Measurements from ENCODE around the gene TLE6.

Gene TLE6

DNA sequence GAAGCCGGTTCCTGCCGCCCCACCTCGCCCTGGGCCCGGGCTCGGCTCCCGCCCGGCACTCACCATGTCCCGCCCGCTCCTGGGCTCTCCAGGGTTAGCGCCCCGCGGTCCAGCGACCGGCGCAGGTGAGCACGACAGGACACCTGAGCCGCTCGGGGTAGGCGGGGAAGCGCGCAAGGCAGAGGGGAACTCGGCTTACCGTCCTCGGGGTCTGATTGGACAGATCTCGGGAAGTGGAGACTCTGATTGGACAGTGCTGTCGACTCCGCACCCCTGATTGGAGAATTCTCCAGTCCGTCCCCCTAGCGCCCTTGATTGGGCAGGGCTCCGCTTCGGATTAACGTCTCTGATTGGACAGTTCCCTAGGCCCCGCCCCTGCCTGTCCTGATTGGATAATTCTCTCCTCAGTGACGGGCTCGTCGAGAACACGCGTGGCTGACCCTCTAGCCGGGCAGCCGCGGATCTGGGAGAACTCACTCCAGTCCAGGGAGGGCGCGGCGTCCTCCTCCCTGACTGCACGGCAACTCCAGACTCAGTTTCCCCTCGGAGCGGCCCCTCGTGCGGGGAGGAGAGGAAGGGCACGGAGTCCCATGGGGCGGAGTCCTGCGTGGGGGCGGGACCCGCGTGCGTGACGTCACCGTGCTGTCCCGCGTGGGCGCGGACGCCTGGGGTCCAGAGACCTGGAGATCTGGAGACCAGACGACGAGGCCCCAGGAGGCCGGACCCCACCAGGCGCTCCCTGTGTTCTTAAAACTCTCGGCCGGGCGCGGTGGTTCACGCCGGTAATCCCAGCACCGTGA is 32.4 kb upstream of the TLE6 start, which contains the start of gene ZNF77:
Gene ZNF77, minus strand, starts transcription at position 197 of the 800 bp plus-strand sequence. Its CDS starts 131 bp downstream, at position 66.
- ChIA-PET POLR2A (no interaction called here), CTCF (no interaction called here)
- peak; percentile 99 for DNase-seq (ENCODE audit: extremely low spot score)
- TF ChIP-seq SUZ12 (IDR thresholded peaks at IDR 0.05) (no peak), LEF1 (IDR thresholded peaks at IDR 0.05; ENCODE audit: borderline replicate concordance) (peak; percentile 77), ZNF384 (IDR thresholded peaks at IDR 0.05) (no peak), HDGF (IDR thresholded peaks at IDR 0.05; ENCODE audit: borderline replicate concordance) (no peak), BHLHE40 (IDR thresholded peaks at IDR 0.05; ENCODE audit: borderline replicate concordance) (no peak), FOXA1 (IDR thresholded peaks at IDR 0.05) (no peak), NFRKB (IDR thresholded peaks at IDR 0.05) (no peak), CTBP1 (IDR thresholded peaks at IDR 0.05; ENCODE audit: borderline replicate concordance) (peak; percentile 49; the same call in 1 of the 2 replicates), FOXK2 (IDR thresholded peaks at IDR 0.05) (no peak), TARDBP (IDR thresholded peaks at IDR 0.05) (peak; percentile 100), L3MBTL2 (conservative IDR thresholded peaks at IDR 0.05) (peak; percentile 93)
- TF ChIP-seq, protein P1, sequence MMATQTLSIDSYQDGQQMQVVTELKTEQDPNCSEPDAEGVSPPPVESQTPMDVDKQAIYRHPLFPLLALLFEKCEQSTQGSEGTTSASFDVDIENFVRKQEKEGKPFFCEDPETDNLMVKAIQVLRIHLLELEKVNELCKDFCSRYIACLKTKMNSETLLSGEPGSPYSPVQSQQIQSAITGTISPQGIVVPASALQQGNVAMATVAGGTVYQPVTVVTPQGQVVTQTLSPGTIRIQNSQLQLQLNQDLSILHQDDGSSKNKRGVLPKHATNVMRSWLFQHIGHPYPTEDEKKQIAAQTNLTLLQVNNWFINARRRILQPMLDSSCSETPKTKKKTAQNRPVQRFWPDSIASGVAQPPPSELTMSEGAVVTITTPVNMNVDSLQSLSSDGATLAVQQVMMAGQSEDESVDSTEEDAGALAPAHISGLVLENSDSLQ (IDR thresholded peaks at IDR 0.05): peak; percentile 99

GRCh38 chr19:2945575-2946184 is 31.7 kb upstream of the TLE6 start:
- TF ChIP-seq ELF4 (IDR thresholded peaks at IDR 0.05) (no peak), TARDBP (IDR thresholded peaks at IDR 0.05) (no peak), L3MBTL2 (conservative IDR thresholded peaks at IDR 0.05) (no peak)
- ChIA-PET POLR2A (no interaction called here), CTCF (no interaction called here)
- no peak for DNase-seq (ENCODE audit: extremely low spot score)

DNA sequence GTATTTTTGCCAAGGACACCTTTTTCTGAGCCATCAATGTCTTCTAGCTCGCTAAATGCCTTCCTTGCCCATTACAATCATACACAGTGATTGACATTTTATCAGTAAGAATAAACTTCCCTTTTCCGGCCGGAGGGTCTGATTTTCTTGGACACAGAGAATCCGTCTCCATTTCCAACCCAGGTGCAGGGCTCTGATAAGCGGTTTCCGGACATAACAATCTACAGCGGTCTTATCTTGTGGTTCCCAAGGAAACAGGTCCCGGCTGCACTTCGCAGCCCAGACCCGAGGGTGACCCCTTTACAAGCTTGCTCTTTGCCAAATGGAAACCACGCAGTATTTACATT is 27.5 kb upstream of the TLE6 start:
- POLR2A ChIA-PET: interaction anchor here (0.9 to 2.0 kb wide), 13 partner anchors 15 to 606 kb away, joined by 3 to 18 read pairs (median 3); no protein-coding TSS in a partner anchor
- CTCF ChIA-PET: interaction anchor here (0.6 to 2.3 kb wide), 14 partner anchors 10 to 235 kb away, joined by 3 to 10 read pairs (median 4); no protein-coding TSS in a partner anchor
- peak; percentile 18 for DNase-seq (ENCODE audit: extremely low spot score)
- no peak for TF ChIP-seq FOXA1 (IDR thresholded peaks at IDR 0.05)
- no peak for TF ChIP-seq SUZ12 (IDR thresholded peaks at IDR 0.05)
- no peak for TF ChIP-seq ARNT (IDR thresholded peaks at IDR 0.05)
- no peak for TF ChIP-seq LEF1 (IDR thresholded peaks at IDR 0.05; ENCODE audit: borderline replicate concordance)
- TF ChIP-seq TARDBP (IDR thresholded peaks at IDR 0.05): no peak
- TF ChIP-seq L3MBTL2 (conservative IDR thresholded peaks at IDR 0.05): no peak
- no peak for TF ChIP-seq ZNF384 (IDR thresholded peaks at IDR 0.05)
- no peak for TF ChIP-seq ELF4 (IDR thresholded peaks at IDR 0.05)
- TF ChIP-seq HDGF (IDR thresholded peaks at IDR 0.05; ENCODE audit: borderline replicate concordance): no peak
- no peak for TF ChIP-seq CTBP1 (IDR thresholded peaks at IDR 0.05; ENCODE audit: borderline replicate concordance)

DNA sequence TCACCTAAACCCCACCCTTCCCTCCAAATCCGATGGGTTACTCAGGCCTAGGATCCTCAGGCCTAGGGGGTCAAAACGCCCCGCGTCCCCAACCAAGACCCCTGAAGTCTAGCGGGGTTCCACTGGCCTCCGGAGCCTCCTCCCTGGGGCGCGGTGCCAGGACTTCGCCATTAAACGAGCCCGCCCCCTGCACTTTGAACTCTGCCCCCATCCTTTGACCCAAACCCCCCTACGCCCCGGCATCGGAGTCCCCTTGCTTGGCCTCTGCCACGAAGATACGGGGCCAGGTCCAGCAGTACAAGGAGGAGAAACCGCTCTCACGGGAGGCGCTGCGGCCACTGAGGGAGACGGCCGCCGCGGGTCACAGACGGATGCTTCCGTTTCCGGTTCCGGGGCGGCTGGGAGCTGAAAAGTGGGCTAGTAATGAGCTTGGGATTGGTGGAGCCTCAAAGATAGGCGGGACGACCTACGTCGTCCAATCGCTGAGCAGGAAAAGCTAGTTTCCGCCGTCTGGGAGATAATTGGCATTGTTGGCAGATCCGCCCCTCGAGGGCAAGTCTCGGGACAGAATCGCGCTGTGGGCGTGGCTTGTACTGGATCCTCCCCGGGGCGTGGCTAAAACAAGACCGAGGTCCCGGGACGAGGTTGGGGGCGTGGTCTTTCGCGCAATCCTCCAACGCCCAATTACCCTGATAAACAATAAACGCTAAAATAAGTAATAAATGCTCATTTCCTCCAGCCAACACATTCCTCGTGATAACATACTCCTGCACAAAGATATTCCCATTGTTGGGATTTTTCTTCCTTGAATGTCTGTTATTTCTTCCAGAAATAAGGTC is 26.9 kb upstream of the TLE6 start:
- ChIA-PET POLR2A (interaction anchor here (0.6 to 2.0 kb wide), 41 partner anchors 8 to 606 kb away, joined by 3 to 18 read pairs (median 3); partner anchors contain the start of genes THOP1, ZNF555 and ZNF57), CTCF (interaction anchor here (0.6 to 2.3 kb wide), 23 partner anchors 10 to 302 kb away, joined by 3 to 10 read pairs (median 4); partner anchors contain the start of gene ZNF554)
- DNase-seq (ENCODE audit: extremely low spot score): peak; percentile 98
- no peak for TF ChIP-seq TARDBP (IDR thresholded peaks at IDR 0.05)
- no peak for TF ChIP-seq L3MBTL2 (conservative IDR thresholded peaks at IDR 0.05)
- TF ChIP-seq, protein P1 (IDR thresholded peaks at IDR 0.05): peak; percentile 96
- TF ChIP-seq SP1 (IDR thresholded peaks at IDR 0.05): no peak; the same call in 1 of the 2 replicates
- no peak for TF ChIP-seq FOXM1 (IDR thresholded peaks at IDR 0.05; ENCODE audit: borderline replicate concordance)
- TF ChIP-seq HDGF (IDR thresholded peaks at IDR 0.05; ENCODE audit: borderline replicate concordance): no peak
- TF ChIP-seq ZNF384 (IDR thresholded peaks at IDR 0.05): no peak
- no peak for TF ChIP-seq FOXK2 (IDR thresholded peaks at IDR 0.05)
- TF ChIP-seq ELF4 (IDR thresholded peaks at IDR 0.05): peak; percentile 59
- TF ChIP-seq NFRKB (IDR thresholded peaks at IDR 0.05): no peak
- no peak for TF ChIP-seq SUZ12 (IDR thresholded peaks at IDR 0.05)
- TF ChIP-seq BHLHE40 (IDR thresholded peaks at IDR 0.05; ENCODE audit: borderline replicate concordance): no peak
- TF ChIP-seq ARNT (IDR thresholded peaks at IDR 0.05): no peak
- TF ChIP-seq FOXA1 (IDR thresholded peaks at IDR 0.05): no peak
- TF ChIP-seq CTBP1 (IDR thresholded peaks at IDR 0.05; ENCODE audit: borderline replicate concordance): no peak

DNA sequence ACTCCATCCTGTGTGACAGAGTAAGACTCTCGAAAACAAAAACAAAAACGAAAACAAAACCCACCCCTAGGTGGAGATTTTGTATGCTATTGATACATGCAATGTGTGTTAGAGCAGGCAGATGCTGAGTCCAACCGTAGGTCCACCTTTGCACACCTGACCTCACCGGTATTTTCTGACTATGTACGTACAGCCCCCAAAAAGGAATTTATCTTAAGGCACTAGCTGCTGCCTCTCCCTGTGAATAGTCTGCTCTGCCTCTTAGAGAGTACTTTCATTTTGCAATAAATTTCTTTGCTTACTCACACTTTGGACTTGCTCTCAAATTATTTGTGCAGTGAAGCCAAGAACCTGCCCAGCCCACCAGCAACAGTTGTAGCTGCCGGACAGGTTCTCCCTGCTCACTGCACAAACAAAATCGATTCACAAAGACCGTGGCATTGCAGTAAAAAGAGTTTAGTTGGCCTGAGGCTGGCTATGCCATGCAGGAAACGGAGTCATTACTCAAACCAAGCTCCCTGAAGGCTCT is 24.3 kb upstream of the TLE6 start:
- no peak for DNase-seq (ENCODE audit: extremely low spot score)
- TF ChIP-seq ELF4 (IDR thresholded peaks at IDR 0.05): no peak
- no peak for TF ChIP-seq ARNT (IDR thresholded peaks at IDR 0.05)
- ChIA-PET CTCF (no interaction called here), POLR2A (no interaction called here)

DNA sequence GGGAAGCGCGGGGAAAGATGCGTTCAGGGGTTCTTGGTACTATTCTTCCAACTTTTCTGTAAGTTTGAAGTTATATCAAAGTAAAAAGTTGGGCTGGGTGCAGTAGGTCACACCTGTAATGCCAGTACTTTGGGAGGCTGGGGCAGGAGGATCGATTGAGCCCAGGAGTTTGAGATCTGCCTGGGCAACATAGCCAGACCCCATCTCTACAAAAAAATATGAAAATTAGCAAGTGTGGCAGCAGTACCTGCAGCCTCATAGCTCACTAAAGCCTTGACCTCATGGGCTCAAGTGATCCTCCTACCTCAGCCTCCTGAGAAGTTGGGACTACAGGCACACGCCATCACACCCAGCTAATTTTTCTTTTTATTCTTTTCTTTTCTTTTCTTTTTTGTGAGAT is 20.2 kb upstream of the TLE6 start:
- ChIA-PET CTCF (interaction anchor here (0.6 kb wide), 1 partner anchor 187 kb away, joined by 3 read pairs; no protein-coding TSS in a partner anchor), POLR2A (no interaction called here)

More for the DNA sequence above, 20.2 kb upstream of the TLE6 start:
- TF ChIP-seq TARDBP (IDR thresholded peaks at IDR 0.05) (no peak), ZNF384 (IDR thresholded peaks at IDR 0.05) (no peak), L3MBTL2 (conservative IDR thresholded peaks at IDR 0.05) (no peak), SP1 (IDR thresholded peaks at IDR 0.05) (no peak), BHLHE40 (IDR thresholded peaks at IDR 0.05; ENCODE audit: borderline replicate concordance) (no peak)
- no peak for DNase-seq (ENCODE audit: extremely low spot score)
